HepG2 (cell line): ENCODE results near the gene B4GALT3. TPM values are rescaled to one million over a fixed set of nuclear protein-coding genes. Genes with fewer than 3 reads are reported as not detected.

Experiments used
- ATF2 ChIP-seq: sonication (generic); formaldehyde crosslinking; IDR thresholded peaks from 2 replicates; pipeline ENCODE4 v1.4.0; 2020; ENCODE audit warnings: missing genetic modification reagents
- CENPT ChIP-seq: sonication (generic); formaldehyde crosslinking; IDR thresholded peaks from 2 replicates; pipeline ENCODE4 v1.8.0; 2022; ENCODE audit warnings: low read depth, mild to moderate bottlenecking, moderate library complexity, missing genetic modification reagents
- EEA1 ChIP-seq: sonication (generic); formaldehyde crosslinking; IDR thresholded peaks from 2 replicates; pipeline ENCODE4 v1.5.1; 2020; ENCODE audit warnings: mild to moderate bottlenecking, missing genetic modification reagents, borderline replicate concordance
- ELF4 ChIP-seq: sonication (generic); formaldehyde crosslinking; IDR thresholded peaks from 2 replicates; pipeline ENCODE4 v1.5.0; 2020; ENCODE audit warnings: missing genetic modification reagents, mild to moderate bottlenecking, moderate library complexity, borderline replicate concordance
- GABPA ChIP-seq, 2 experiments: IDR thresholded peaks; 2 replicates each; pipeline ENCODE4 v1.6.1; 2011 to 2016; ENCODE audit warnings: low read depth in 2 of 2, low read length in 1 of 2, missing biosample characterization in 1 of 2, missing genetic modification characterization in 1 of 2
- GLI4 ChIP-seq: sonication (generic); formaldehyde crosslinking; IDR thresholded peaks from 2 replicates; pipeline ENCODE4 v1.5.1; 2020; ENCODE audit warnings: missing genetic modification reagents, mild to moderate bottlenecking, moderate library complexity, borderline replicate concordance
- HMGA1 ChIP-seq: sonication (generic); formaldehyde crosslinking; conservative IDR thresholded peaks from 2 replicates; pipeline ENCODE4 v1.4.0; 2020; ENCODE audit warnings: missing genetic modification reagents
- KLF16 ChIP-seq, 2 experiments: sonication (generic) in 1 of 2; formaldehyde crosslinking in 1 of 2; IDR thresholded peaks; 2 replicates each; pipeline versions ENCODE4 v1.6.1 to v1.8.0; 2016 to 2023; ENCODE audit warnings: missing genetic modification reagents in 2 of 2, missing compliant biosample characterization in 1 of 2
- NR0B2 ChIP-seq: sonication (generic); formaldehyde crosslinking; IDR thresholded peaks from 2 replicates; pipeline ENCODE4 v1.4.0; 2020; ENCODE audit warnings: mild to moderate bottlenecking, missing genetic modification reagents
- PHF21A ChIP-seq: sonication (generic); formaldehyde crosslinking; IDR thresholded peaks from 2 replicates; pipeline ENCODE4 v1.5.0; 2020; ENCODE audit warnings: mild to moderate bottlenecking, missing genetic modification reagents
- POLR2AphosphoS2 ChIP-seq: IDR thresholded peaks from 2 replicates; pipeline ENCODE4 v1.6.1; 2011; ENCODE audit warnings: low read depth, low read length, improper control_type of control experiment
- RAD21 ChIP-seq: fragments of 450-650 bp; formaldehyde crosslinking; IDR thresholded peaks from 2 replicates; pipeline ENCODE4 v1.5.0; 2020; ENCODE audit warnings: mild to moderate bottlenecking
- SPEN ChIP-seq: sonication (generic); formaldehyde crosslinking; IDR thresholded peaks from 2 replicates; pipeline ENCODE4 v1.5.1; 2020; ENCODE audit warnings: low read depth, mild to moderate bottlenecking, missing genetic modification reagents
- ZFP41 ChIP-seq: sonication (generic); formaldehyde crosslinking; IDR thresholded peaks from 2 replicates; pipeline ENCODE4 v1.4.0; 2020; ENCODE audit warnings: mild to moderate bottlenecking, missing genetic modification reagents, borderline replicate concordance
- ZFYVE20 ChIP-seq: sonication (generic); formaldehyde crosslinking; IDR thresholded peaks from 2 replicates; pipeline ENCODE4 v1.8.0; 2023; ENCODE audit warnings: low read depth, mild to moderate bottlenecking, moderate library complexity, missing genetic modification reagents, borderline replicate concordance
- ZMYM4 ChIP-seq: sonication (generic); formaldehyde crosslinking; IDR thresholded peaks from 2 replicates; pipeline ENCODE4 v1.8.1; 2023; ENCODE audit warnings: mild to moderate bottlenecking, missing genetic modification reagents
- ZNF484 ChIP-seq: sonication (generic); formaldehyde crosslinking; IDR thresholded peaks from 2 replicates; pipeline ENCODE4 v1.5.1; 2020; ENCODE audit warnings: mild to moderate bottlenecking, low read depth, missing genetic modification reagents, borderline replicate concordance
- ZNF564 ChIP-seq: sonication (generic); formaldehyde crosslinking; IDR thresholded peaks from 2 replicates; pipeline ENCODE4 v1.8.1; 2023; ENCODE audit warnings: mild to moderate bottlenecking, missing genetic modification reagents
- ZNF772 ChIP-seq: sonication (generic); formaldehyde crosslinking; IDR thresholded peaks from 2 replicates; pipeline ENCODE4 v1.5.0; 2020; ENCODE audit warnings: mild to moderate bottlenecking, missing genetic modification reagents
- ZNF775 ChIP-seq: sonication (generic); formaldehyde crosslinking; IDR thresholded peaks from 2 replicates; pipeline ENCODE4 v1.4.0; 2020; ENCODE audit warnings: missing genetic modification reagents, mild to moderate bottlenecking, moderate library complexity, borderline replicate concordance
- polyA plus RNA-seq, 8 experiments: library from polyadenylated mRNA; depleted of rRNA in 3 of 8; stranded (reverse) in 7 of 8; unstranded in 1 of 8; fragments of >200 nt; fragmentation: Illumina TruSeq in 4 of 8; extraction: Trizol in 4 of 8; gene quantifications; 2 replicates each; pipeline versions ENCODE4 v1.2.1 to v1.2.3, GENCODE V29; 2011 to 2016; ENCODE audit warnings: low read depth in 4 of 8, missing spikeins in 1 of 8, mixed read lengths in 1 of 8; ENCODE audit not compliant: insufficient read depth in 1 of 8
- total RNA-seq, 5 experiments: library from RNA; depleted of rRNA; stranded (reverse); fragments of >200 nt; fragmentation: Illumina TruSeq; extraction: Trizol; gene quantifications; 2 replicates each; pipeline ENCODE4 v1.2.3, GENCODE V29; 2016; ENCODE audit warnings: low read depth in 1 of 5
- TF ChIP-seq, protein P1 (sequence below): fragments of 450-650 bp; IDR thresholded peaks from 2 replicates; pipeline ENCODE4 v1.6.1; 2017; ENCODE audit warnings: mild to moderate bottlenecking

Gene B4GALT3
- total and polyA plus RNA-seq, 2 of the 13 experiments (the other 11 are each of a cell fraction or from before 2014, with no cell fraction given), result 35.6 to 40.4 TPM

DNA sequence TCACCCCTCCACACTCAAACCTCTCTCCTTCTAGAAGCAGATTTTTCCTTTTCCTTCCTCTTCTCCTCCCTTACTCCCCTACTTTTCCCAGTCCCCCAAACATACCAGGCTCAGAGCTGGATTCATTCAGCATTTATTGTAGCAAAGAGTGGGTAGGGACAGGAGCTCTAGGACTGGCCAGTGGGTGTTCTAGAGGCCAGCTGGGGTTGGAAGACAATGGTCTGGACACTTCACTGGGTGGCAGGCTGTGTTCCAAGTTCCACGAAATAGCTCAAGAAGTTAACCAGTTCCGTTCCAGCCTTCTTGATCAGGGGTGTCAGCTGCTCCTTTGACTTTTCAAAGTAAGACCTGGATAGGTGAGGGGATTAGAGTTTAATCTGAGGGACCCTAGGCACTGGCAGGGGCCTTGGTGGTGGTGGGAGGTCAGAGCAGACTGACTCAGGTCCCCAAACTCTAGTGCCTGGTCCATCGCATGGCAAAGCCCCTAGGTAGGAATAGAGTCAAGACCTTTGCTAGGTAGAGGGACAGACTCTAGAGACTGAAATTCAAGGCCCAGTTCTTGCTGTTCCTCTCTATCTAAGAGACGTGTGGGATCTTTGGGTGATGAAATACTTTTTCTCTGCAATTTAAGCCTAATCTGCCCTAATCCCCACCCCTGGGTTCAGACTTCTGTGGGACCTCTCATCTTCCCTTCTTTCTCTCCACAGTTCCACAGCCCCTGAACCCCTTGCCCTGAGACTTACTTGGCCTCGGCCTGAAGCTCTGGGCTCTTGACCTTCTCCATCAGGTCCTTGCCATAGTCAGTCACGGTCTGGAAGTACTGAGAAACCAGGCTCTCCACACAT, 45.1 kb upstream of the B4GALT3 start (continued):
- TF ChIP-seq ATF2 (peak; percentile 34; the same call in 1 of the 2 replicates), GABPA (IDR thresholded peaks at IDR 0.05; ENCODE audit: low read depth, low read length) (no peak), GABPA (CRISPR knock-in tag; IDR thresholded peaks at IDR 0.05; ENCODE audit: low read depth) (no peak), HMGA1 (CRISPR knock-in tag) (no peak), ZFYVE20 (CRISPR knock-in tag) (no peak), ELF4 (CRISPR knock-in tag) (no peak), ZNF772 (CRISPR knock-in tag) (peak; percentile 36; the same call in 1 of the 2 replicates), KLF16 (CRISPR knock-in tag; IDR thresholded peaks at IDR 0.05) (0 out of 4 replicates have a peak, but pooled peaks of 1 of the 2 experiments have one; percentile 13), NR0B2 (CRISPR knock-in tag) (0 out of 2 replicates have a peak, but pooled peaks have one; percentile 29), PHF21A (no peak), SPEN (no peak; the same call in 1 of the 2 replicates), EEA1 (CRISPR knock-in tag) (peak; percentile 30; the same call in 1 of the 2 replicates), ZNF775 (CRISPR knock-in tag) (no peak), GLI4 (CRISPR knock-in tag) (no peak), ZNF564 (CRISPR knock-in tag) (0 out of 2 replicates have a peak, but pooled peaks have one; percentile 51), ZMYM4 (CRISPR knock-in tag) (peak; percentile 20), ZFP41 (CRISPR knock-in tag) (no peak), CENPT (no peak; the same call in 1 of the 2 replicates), RAD21 (CRISPR knock-in tag) (no peak), ZNF484 (CRISPR knock-in tag) (no peak), POLR2AphosphoS2 (no peak)
- TF ChIP-seq, protein P1, sequence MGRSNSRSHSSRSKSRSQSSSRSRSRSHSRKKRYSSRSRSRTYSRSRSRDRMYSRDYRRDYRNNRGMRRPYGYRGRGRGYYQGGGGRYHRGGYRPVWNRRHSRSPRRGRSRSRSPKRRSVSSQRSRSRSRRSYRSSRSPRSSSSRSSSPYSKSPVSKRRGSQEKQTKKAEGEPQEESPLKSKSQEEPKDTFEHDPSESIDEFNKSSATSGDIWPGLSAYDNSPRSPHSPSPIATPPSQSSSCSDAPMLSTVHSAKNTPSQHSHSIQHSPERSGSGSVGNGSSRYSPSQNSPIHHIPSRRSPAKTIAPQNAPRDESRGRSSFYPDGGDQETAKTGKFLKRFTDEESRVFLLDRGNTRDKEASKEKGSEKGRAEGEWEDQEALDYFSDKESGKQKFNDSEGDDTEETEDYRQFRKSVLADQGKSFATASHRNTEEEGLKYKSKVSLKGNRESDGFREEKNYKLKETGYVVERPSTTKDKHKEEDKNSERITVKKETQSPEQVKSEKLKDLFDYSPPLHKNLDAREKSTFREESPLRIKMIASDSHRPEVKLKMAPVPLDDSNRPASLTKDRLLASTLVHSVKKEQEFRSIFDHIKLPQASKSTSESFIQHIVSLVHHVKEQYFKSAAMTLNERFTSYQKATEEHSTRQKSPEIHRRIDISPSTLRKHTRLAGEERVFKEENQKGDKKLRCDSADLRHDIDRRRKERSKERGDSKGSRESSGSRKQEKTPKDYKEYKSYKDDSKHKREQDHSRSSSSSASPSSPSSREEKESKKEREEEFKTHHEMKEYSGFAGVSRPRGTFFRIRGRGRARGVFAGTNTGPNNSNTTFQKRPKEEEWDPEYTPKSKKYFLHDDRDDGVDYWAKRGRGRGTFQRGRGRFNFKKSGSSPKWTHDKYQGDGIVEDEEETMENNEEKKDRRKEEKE, result no peak
- TF ChIP-seq, all 625 proteins: peak for 81
